ENCODE measurements around the gene GINS1. TPM values are rescaled to one million over a fixed set of nuclear protein-coding genes. Genes with fewer than 3 reads are reported as not detected.

The GINS1 gene
- total RNA-seq, 2 experiments from 2014 or later: 22.8 to 29.9 TPM

GRCh38 chr20:25468126-25469075, 60.9 kb downstream of the GINS1 start:
- DNase-seq (ENCODE audit: low spot score): no peak
- no peak overlapping the region for H3K4me2 ChIP-seq (ENCODE audit: low read length)
- no peaks in the 10 kb centered on the region for H3K9me2 ChIP-seq (ENCODE audit: insufficient read depth, low read length)
- ChIA-PET CTCF (ENCODE audit: unreplicated experiment) (no interaction called here), POLR2A (no interaction called here)
- H3K4me1 ChIP-seq (ENCODE audit: insufficient read depth, low read length, poor library complexity, severe bottlenecking): no peaks in the 10 kb centered on the region
- H3K36me3 ChIP-seq (ENCODE audit: insufficient read depth, low read length): no peaks in the 10 kb centered on the region
- no peak overlapping the region for H3K4me3 ChIP-seq (ENCODE audit: low read depth, low read length, poor library complexity, severe bottlenecking)
- intact Hi-C loops (cut with micrococcal nuclease; ENCODE audit: unreplicated experiment): no loop called here
- no TSS peak for BruUV-seq (replicated peaks)
- H3K9me3 ChIP-seq (ENCODE audit: low read length): no peaks in the 10 kb centered on the region
- no peak overlapping the region for H2AFZ ChIP-seq (ENCODE audit: low read length)
- no peak overlapping the region for H3K27ac ChIP-seq (ENCODE audit: low read depth, low read length, poor library complexity, severe bottlenecking)
- no peak for TF ChIP-seq CTCF (conservative IDR thresholded peaks at IDR 0.05; ENCODE audit: low read length)
- no peaks in the 10 kb centered on the region for H3K79me2 ChIP-seq (ENCODE audit: insufficient read depth, low read depth, low read length)
- H4K20me1 ChIP-seq (ENCODE audit: insufficient read depth, low read length): no peaks in the 10 kb centered on the region

- no peak for DNase-seq (ENCODE audit: low spot score)
- Histone ChIP-seq H3K9me2 (ENCODE audit: insufficient read depth, low read length) (no peaks in the 10 kb centered on the region), H3K27ac (ENCODE audit: low read depth, low read length, poor library complexity, severe bottlenecking) (no peak overlapping the region), H4K20me1 (ENCODE audit: insufficient read depth, low read length) (no peaks in the 10 kb centered on the region), H3K79me2 (ENCODE audit: insufficient read depth, low read depth, low read length) (no peaks in the 10 kb centered on the region), H3K36me3 (ENCODE audit: insufficient read depth, low read length) (no peaks in the 10 kb centered on the region), H3K4me2 (ENCODE audit: low read length) (no peak overlapping the region), H2AFZ (ENCODE audit: low read length) (no peak overlapping the region), H3K4me3 (ENCODE audit: low read depth, low read length, poor library complexity, severe bottlenecking) (no peak overlapping the region), H3K9me3 (ENCODE audit: low read length) (no peaks in the 10 kb centered on the region), H3K4me1 (ENCODE audit: insufficient read depth, low read length, poor library complexity, severe bottlenecking) (no peaks in the 10 kb centered on the region)
- CTCF ChIA-PET (ENCODE audit: unreplicated experiment): no interaction called here
- no TSS peak for BruUV-seq (replicated peaks)
- intact Hi-C loops (cut with micrococcal nuclease; ENCODE audit: unreplicated experiment): no loop called here
- TF ChIP-seq EZH2phosphoT487 (IDR thresholded peaks at IDR 0.05; ENCODE audit: borderline replicate concordance, low read depth, low read length): no peak
- no peak for TF ChIP-seq CTCF (conservative IDR thresholded peaks at IDR 0.05; ENCODE audit: low read length)
- POLR2A ChIA-PET: no interaction called here
Observed at GRCh38 chr20:25469558-25469957, 62.1 kb downstream of the GINS1 start.

- Histone ChIP-seq H3K9me3 (ENCODE audit: low read length) (no peaks in the 10 kb centered on the region), H3K4me3 (ENCODE audit: low read depth, low read length, poor library complexity, severe bottlenecking) (no peak overlapping the region), H3K9me2 (ENCODE audit: insufficient read depth, low read length) (no peaks in the 10 kb centered on the region), H2AFZ (ENCODE audit: low read length) (no peak overlapping the region), H4K20me1 (ENCODE audit: insufficient read depth, low read length) (no peaks in the 10 kb centered on the region), H3K79me2 (ENCODE audit: insufficient read depth, low read depth, low read length) (no peaks in the 10 kb centered on the region), H3K4me2 (ENCODE audit: low read length) (no peak overlapping the region), H3K27ac (ENCODE audit: low read depth, low read length, poor library complexity, severe bottlenecking) (no peak overlapping the region), H3K36me3 (ENCODE audit: insufficient read depth, low read length) (no peaks in the 10 kb centered on the region), H3K4me1 (ENCODE audit: insufficient read depth, low read length, poor library complexity, severe bottlenecking) (no peaks in the 10 kb centered on the region)
- TF ChIP-seq EZH2phosphoT487 (IDR thresholded peaks at IDR 0.05; ENCODE audit: borderline replicate concordance, low read depth, low read length) (no peak), CTCF (conservative IDR thresholded peaks at IDR 0.05; ENCODE audit: low read length) (peak; percentile 74)
- intact Hi-C loops (cut with micrococcal nuclease; ENCODE audit: unreplicated experiment): no loop called here
- BruUV-seq (replicated peaks): no TSS peak
- CTCF ChIA-PET (ENCODE audit: unreplicated experiment): no interaction called here
- POLR2A ChIA-PET: no interaction called here
- peak; percentile 42 for DNase-seq (ENCODE audit: low spot score)
Observed at GRCh38 chr20:25470045-25470444, 62.6 kb downstream of the GINS1 start.

All from OCI-LY7 (cell line).